Activated CD8-positive, alpha-beta memory T cell treated with anti-CD3 and anti-CD28 coated beads, Interleukin-2, amount 50 U/mL, for 24 hours (primary cell): ENCODE data around the gene EPHA2.
"Not testable (repeated sequence)": the region's sequence is repeated elsewhere in the genome, so short reads cannot be mapped to it uniquely, and the experiment has no call there.

ENCODE experiments used
- DNase-seq: peaks from one replicate; pipeline ENCODE4 v3.0.0-alpha.2; 2020; ENCODE audit errors: extremely low read depth

Gene EPHA2

DNA sequence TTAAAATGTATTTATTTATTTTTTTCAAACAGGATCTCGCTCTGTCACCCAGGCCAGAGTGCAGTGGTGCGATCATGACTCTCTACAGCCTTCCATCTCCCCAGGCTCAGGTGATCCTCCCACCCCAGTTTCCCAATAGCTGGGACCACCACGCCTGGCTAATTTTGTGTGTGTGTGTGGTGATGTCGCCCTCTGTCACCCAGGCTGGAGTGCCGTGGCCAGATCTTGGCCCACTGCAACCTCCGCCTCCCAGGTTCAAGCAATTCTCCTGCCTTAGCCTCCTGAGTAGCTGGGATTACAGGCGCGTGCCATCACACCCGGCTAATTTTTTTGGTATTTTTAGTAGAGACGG lies 12.3 kb upstream of the EPHA2 start:
- not testable (repeated sequence) for DNase-seq

DNA sequence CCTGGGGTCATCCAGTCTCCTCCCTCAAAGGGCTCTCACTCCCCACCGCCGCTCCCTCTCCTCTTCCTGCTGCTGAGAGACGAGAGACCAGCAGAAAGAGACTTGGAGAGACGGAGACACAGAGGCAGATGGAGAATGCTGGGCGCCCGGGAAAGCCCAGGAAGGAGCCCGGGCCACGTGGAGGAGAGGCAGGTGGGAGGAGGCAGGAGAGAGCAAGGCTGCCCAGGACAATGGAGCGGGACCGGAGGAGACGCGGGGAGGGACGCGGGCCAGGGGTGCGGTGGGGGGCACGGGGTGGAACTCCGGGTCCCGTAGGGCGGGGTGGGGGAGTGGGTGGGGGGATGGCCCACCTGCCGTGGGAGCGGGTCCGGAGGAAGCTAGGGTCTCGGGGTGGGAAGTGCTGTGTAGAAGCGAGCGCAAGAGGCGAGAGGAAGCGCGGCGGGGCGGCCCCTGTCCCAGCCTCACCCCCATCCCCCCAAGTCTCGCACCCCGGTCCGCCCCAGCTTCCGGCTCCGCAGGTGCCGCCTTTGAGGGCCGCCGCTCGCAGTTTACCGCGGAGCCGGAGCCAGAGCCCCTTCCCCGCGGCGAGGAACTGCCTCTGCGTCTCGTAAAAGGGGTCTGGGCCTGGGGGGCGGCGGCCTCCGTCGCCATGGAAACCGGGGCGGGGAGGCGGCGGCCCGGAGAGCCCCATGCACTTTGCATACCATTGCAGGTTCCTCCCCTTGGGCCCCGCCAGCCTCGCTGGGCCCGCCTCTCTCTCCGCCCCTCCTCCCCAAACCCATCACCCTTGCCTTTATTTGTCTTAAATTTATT lies 11.7 kb upstream of the EPHA2 start:
- no peak for DNase-seq

GRCh38 chr1:16166117-16166516 lies 10.2 kb upstream of the EPHA2 start:
- no peak for DNase-seq

- DNase-seq: no peak
These were observed 9.7 kb upstream of the EPHA2 start for GRCh38 chr1:16165548-16165947.

GRCh38 chr1:16165073-16165364 lies 9.2 kb upstream of the EPHA2 start:
- no peak for DNase-seq

GRCh38 chr1:16164213-16165072 lies 8.6 kb upstream of the EPHA2 start:
- DNase-seq: no peak

GRCh38 chr1:16163608-16164212 lies 7.8 kb upstream of the EPHA2 start:
- DNase-seq: not testable (repeated sequence)

DNA sequence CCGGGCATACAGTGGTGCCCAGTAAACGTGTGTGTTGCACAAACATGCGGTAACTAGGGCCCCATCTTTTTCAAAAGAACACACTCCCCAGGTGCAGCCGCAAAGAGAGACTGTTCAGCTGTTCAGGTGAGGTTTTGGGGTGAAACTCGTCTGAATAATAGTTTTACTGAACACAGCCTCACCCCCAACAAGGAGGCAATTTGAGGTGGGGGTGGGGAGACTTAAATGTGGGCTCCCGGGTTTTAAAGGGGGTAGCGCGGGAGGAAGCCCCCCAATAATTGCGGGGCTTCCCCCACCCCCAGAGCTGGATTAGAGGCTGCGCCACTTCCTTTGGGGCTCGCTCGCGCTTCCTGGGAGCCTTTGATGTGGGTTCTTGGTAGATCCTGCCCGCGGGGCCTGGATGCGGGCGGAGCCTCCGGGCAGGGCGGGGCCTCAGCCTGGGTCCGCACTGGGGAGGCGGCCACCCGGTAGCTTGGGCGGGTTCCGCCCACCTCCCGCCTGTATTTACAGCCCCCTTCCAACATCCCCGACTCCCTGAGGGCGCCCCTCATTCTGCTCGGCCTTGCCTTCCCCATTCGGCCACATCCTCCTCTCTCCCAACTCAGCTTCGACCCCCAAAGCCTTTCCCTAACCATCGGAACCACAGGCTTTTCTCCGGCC lies 6.4 kb upstream of the EPHA2 start:
- no peak for DNase-seq

DNA sequence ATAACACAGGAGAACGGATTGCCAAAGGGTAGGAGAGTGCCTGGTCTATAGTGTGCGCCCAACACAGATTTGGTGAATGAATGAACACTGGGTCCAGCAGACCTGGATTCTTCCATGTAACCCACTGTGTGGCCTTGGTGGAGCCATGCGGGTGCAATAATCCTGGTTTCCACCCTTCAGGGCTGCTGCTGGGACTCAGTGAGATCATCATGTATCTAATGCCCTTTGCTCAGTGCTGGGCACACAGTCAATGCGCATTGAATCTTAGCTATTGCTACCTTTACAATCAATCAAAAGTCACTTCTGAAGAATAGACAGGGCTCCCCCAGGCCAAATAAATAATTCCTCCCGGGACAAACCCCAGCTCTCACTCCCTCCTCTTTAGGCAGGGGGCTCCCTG lies 5.8 kb upstream of the EPHA2 start:
- DNase-seq: no peak

DNA sequence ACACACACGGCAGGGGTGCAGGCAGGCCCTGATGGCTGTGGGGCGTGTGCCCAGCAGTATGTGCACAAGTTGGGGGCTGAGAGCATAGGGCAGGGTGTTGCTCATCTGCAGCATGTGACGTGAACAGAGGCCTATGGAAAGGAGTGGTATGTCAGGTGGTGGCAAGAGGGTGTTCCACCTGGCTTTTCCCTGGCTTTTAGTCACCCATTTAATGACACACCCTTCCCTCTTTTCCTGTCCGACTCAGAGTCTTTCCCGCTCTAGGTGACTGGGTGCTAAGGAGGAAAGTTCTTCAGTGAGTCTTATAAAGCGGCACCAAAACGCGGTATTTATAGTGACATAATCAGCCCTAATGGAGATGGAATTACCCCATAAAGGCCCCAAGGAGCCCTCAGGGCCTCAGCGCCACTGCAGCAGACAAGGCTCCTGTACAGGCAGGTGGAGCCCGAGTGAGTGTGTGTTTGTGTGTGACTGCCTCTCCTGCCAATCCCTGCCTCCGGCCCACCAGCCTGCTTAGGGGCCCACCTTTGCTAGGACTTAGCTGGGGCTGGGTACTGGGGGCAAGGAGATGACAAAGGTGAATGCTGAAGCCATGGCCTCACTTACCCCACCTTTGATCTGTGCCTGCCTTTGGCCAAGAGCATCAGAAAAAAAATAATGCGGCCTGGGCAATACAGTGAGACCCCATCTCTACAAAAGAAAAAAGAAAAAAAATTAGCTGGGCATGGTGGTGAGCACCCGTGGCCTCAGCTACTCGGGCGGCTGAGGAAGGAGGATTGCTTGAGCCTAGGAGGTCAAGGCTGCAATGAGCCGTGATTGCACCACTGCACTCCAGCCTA lies 3.3 kb upstream of the EPHA2 start:
- DNase-seq: no peak

- no peak for DNase-seq
These were observed 2.2 kb upstream of the EPHA2 start for GRCh38 chr1:16158025-16158424.

DNA sequence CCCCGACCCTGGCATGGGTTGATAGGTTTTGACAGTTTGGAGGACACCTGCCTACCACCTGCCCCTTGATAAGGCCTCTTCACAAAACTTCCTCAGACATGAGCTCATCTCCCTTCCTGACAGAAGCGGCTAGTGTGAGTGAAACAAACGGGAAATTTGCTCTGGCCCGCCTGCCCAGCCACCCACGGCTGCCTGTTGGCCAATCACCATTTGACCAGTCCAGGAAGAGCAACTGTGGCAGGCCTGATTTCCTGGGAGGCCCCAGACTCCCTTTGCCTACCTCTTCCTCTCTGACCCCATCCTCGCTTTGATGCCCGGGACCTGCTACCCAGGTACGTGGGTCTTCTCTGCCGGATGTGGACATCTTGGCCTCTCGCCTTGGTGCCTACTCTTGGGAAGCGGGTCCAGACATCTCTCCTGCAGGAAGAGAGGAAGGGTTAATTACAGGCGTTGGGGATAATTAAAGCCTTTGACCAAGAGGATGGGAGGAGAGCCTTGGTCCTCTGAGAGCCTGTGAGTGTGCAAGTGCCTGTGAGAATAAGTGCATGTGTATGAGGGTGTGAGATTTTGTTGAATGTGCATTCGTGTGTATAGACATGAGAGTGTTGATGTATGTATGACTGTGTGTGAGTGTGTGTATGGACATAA lies 1.1 kb upstream of the EPHA2 start:
- DNase-seq: no peak

- no peak for DNase-seq
These were observed 1.7 kb downstream of the EPHA2 start for GRCh38 chr1:16153999-16154673.

DNA sequence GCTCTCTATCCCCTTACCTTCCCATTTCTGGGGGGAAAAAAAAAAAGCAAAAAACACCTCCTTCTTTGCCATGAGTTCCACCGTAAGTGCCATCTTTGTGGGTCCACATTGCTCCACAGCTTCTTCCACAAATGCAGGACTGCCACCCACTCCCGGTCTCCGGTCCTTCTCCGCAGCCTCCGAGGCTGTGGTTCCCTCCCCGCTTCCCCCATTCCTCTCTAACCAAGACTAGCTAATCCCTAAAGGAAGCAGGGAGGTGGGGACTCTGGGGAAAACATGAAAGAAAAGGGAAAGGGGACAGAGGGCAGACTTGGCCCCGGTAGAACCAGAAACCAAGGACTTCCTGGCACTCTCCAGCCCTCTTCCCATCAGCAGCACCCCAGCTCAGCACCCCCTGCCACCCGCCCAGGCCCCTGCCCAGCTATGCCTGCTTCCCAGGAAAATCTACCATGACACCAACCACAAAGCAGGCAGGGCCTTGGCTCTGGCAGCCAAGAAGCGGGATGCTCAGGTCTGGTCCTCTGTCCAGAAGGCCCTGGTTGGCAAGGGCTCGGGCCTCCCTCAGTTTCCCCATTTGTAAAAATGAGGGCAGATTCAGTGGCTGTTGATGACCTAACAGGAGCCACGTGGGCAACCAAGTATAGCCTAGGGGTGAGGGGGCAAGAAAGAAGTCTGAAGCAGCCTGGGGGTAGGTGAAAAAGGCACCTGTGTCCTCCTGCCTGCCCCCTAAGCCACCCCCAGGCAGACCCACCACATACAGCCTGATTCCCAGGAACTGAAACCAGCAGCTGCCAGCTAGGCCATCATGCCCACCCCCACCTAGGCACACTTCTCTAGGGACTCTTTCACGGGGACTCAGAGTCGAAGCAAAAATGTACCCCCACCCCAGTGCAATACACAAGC lies 2.5 kb downstream of the EPHA2 start:
- DNase-seq: no peak

DNA sequence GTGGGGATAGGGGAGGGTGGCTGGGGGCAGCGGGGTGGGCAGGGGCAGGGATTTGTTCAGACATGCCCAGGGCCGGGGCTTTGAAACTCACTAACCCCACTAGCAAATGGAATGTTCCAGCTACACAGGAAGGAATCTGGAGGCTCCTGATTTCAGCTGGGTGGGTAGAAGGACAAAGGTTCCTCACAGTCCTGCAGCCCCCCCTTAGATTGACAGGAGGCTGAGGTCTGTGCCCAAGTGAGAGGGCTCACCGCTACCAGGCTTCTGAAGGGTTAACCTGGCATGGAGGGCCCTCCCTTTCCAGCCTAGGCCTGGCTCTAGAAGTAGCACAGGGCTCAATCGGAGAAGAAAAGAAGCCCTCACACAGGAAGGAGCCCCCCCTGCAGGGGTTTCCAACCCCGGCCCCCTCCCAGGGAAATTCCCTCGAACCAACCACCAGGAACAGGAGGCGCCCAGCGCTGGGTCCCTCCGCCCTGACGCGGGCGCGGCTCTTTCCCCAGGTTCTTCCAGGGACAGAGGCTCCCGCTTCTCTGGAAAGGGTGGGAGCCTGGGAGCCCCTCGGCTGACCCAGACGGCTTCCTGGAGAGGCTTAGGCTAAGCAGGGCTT lies 3.3 kb downstream of the EPHA2 start:
- DNase-seq: no peak

DNA sequence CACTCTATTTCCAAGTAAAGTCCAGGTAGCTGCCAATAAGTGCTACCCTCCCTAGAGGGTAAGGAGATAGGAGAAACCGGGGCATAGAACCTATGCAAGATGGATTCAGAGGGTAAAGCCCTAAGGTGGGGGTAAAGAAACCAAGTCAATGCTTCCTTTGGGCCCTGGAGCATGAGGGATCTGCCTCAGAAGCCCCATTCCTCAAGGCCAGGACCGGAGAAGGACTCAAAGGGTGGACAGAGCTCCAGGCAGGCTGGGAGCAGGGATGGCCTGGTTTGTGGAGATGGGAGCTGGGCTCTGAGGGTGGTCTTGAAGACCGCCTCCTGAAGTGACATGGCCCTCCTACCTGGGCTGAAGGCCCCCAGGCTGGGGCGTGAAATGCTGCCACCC lies 3.9 kb downstream of the EPHA2 start:
- no peak for DNase-seq

- DNase-seq: no peak
These were observed 4.5 kb downstream of the EPHA2 start for GRCh38 chr1:16151196-16151994.

DNA sequence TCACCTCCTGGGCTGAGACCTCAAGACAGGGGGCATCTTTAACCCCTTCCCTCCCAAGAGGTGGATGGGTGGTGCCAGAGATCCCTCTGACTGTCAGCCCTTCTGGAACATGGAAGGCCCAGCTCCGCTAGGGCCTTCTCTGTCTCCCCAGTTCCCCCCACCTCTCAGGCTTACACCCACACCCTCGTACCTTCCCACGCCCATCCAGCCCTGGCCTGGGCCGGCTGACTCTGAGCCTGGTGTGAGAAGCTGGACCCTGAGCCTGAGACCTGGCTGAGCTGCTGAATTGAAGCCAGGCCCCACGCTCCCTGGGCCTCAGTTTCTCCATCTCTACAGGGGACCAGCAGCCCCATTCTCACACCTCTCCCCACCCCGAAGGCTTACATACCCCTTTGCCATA lies 5.4 kb downstream of the EPHA2 start:
- DNase-seq: no peak
